BE2C (cell line): ENCODE measurements around the gene HIVEP2.

Source experiments
- DNase-seq: peaks from one replicate; pipeline ENCODE4 v3.0.0-alpha.2; 2020
- H3K27me3 ChIP-seq: fragments of 250-450 bp; sonication (Bioruptor Pico); 2 replicates; pipeline ENCODE4 v1.5.1; 2020; ENCODE audit warnings: mild to moderate bottlenecking
- H3K36me3 ChIP-seq: fragments of 250-450 bp; sonication (Bioruptor Pico); 2 replicates; pipeline ENCODE4 v1.5.1; 2020; ENCODE audit warnings: mild to moderate bottlenecking
- H3K4me1 ChIP-seq: fragments of 250-450 bp; sonication (Bioruptor Pico); 2 replicates; pipeline ENCODE4 v1.5.1; 2020
- H3K4me3 ChIP-seq: 2 replicates; pipeline ENCODE4 v1.5.1; 2011; ENCODE audit warnings: low read depth, low read length
- H3K9me3 ChIP-seq: fragments of 250-450 bp; sonication (Bioruptor Pico); 2 replicates; pipeline ENCODE4 v1.5.1; 2020
- TF ChIP-seq, protein P1 (sequence below): IDR thresholded peaks from 2 replicates; pipeline ENCODE4 v1.5.1; 2012; ENCODE audit warnings: mild to moderate bottlenecking, low read depth, low read length

The HIVEP2 gene

DNA sequence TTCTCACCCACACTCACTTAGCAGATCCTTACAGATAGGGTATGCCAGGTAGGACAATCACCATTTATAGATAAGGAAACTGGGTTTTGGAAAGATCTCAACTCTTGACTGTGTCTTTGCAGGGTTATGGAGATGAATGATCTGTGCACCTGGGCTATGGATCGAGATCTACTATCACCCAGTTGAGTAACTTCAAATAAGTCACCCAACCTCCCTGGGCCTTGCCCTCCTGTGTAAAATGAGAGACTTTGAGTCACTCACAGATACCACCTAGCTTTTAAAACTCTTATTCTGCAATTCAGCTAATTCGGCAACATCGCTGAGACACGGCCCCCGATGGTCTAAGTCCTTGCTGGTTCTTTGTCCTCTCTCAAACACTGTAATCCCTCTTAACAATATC, 53.5 kb downstream of the HIVEP2 start:
- H3K27me3 ChIP-seq = no peaks in the 10 kb centered on the region
- TF ChIP-seq, protein P1, sequence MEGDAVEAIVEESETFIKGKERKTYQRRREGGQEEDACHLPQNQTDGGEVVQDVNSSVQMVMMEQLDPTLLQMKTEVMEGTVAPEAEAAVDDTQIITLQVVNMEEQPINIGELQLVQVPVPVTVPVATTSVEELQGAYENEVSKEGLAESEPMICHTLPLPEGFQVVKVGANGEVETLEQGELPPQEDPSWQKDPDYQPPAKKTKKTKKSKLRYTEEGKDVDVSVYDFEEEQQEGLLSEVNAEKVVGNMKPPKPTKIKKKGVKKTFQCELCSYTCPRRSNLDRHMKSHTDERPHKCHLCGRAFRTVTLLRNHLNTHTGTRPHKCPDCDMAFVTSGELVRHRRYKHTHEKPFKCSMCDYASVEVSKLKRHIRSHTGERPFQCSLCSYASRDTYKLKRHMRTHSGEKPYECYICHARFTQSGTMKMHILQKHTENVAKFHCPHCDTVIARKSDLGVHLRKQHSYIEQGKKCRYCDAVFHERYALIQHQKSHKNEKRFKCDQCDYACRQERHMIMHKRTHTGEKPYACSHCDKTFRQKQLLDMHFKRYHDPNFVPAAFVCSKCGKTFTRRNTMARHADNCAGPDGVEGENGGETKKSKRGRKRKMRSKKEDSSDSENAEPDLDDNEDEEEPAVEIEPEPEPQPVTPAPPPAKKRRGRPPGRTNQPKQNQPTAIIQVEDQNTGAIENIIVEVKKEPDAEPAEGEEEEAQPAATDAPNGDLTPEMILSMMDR = no peak

DNA sequence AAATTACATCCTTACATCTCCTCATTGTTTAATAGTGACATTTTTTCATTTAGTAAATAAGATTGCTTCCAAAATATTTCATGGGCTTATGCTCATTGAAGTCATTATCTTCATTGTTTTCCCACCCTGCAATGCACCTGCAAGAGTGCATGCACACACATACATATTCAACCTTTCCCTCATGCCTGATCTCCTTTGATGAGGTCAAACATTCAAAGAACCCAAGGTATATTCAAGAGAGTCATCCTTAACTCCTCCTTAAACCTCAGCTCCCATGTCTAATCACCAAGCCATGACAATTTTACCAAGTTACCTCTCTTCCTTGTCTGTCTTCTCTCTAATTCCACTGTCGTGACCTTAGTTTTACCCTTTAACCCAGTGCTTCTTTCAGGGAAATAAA, 56.5 kb downstream of the HIVEP2 start:
- no peak overlapping the region for H3K4me3 ChIP-seq
- TF ChIP-seq, protein P1 = no peak
- H3K4me1 ChIP-seq = no peaks in the 10 kb centered on the region
- H3K27me3 ChIP-seq = no peaks in the 10 kb centered on the region
- no peaks in the 10 kb centered on the region for H3K9me3 ChIP-seq
- no peaks in the 10 kb centered on the region for H3K36me3 ChIP-seq
- no peak for DNase-seq

More for the DNA sequence above, 53.5 kb downstream of the HIVEP2 start:
- H3K4me3 ChIP-seq = no peak overlapping the region
- H3K36me3 ChIP-seq = no peaks in the 10 kb centered on the region
- no peaks in the 10 kb centered on the region for H3K4me1 ChIP-seq
- no peak for DNase-seq
- no peaks in the 10 kb centered on the region for H3K9me3 ChIP-seq

DNA sequence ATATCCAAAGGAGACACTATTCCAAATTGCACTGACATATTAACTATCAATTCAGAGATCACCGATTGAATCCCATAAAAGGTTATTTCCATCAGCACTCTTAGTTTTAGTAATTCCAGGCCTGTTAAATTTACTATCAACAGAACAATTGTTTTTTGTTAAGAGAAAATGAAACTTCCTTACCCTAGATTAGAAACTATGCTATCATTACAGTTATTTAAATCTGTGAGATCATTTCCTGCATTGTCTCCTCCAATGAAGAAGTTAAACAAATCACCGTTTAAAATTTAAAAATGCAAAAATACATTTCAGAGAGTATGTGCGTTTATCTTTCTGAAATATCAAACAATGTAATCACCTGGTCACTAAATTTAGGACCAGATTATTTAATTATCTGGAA, 57.5 kb downstream of the HIVEP2 start:
- no peaks in the 10 kb centered on the region for H3K9me3 ChIP-seq
- no peaks in the 10 kb centered on the region for H3K27me3 ChIP-seq
- H3K4me3 ChIP-seq = no peak overlapping the region
- DNase-seq = no peak
- no peaks in the 10 kb centered on the region for H3K4me1 ChIP-seq
- TF ChIP-seq, protein P1 = no peak
- no peaks in the 10 kb centered on the region for H3K36me3 ChIP-seq

DNA sequence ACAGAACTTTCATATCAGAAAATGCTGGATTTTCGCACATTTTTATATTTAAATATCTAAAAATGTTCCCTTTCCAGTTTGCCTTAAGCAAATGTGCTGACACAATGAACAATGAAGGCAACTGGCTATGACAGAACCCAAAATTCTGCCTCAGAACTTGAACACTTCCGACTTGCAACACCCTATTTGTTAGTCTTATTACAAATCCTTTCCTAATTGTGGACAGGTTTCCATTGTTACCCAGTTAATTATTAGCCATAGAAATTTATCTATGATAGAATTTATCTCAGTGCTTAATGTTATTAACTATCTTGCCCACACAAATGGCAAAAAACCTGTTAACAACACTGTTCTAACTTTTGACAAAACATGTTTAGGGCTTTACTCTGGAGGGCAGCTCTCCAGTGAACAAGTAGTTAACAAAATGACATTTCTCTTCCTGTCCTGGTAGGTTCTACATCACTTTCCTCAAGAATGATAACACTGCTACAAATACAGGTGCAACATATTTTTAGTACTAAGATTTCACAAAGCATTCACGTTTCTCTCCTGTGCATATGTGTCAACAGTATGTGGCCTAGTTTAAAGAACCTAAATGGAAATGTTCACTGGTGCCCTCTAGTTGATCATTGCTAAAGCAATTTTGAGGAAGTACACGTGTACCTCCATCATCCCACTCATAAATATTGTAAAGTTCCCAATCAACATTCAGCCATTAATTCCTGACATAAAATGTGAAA, 58.4 kb downstream of the HIVEP2 start:
- DNase-seq = no peak

DNA sequence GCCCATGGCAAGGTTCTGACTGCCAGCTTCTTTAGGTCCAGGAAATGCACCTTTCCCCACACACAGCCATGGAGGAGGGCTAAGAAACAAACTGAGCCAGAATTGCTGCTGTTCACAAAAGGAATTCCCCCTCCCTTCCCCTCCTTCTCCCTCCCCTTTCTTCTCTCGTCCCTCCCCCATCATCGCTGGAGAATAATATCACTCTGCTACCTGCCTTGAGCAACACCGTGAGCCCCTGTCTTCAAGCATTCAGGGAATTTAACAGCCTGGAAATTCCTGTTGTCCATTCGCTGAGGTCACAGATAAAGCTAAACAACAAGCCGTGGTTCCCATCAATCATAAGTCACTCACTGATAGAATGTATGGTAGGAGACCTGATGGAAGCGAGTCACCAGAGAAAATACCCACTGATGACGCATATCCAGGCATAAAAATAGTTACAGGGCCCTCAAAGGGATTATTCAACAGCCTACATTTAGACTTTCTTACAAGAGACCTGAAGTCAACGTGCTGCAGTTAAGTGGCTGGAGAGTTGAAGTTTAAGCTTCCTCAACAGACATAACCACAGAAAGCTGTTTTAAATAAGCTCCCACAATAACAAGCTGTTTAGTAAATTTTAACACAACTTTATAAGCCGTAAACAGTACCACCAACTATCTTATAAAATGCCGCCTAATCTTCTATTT, 59.7 kb downstream of the HIVEP2 start:
- no peaks in the 10 kb centered on the region for H3K36me3 ChIP-seq
- no peak for DNase-seq
- TF ChIP-seq, protein P1 = no peak
- no peak overlapping the region for H3K4me3 ChIP-seq
- H3K9me3 ChIP-seq = no peaks in the 10 kb centered on the region
- H3K27me3 ChIP-seq = no peaks in the 10 kb centered on the region
- no peaks in the 10 kb centered on the region for H3K4me1 ChIP-seq

More for the DNA sequence above, 58.4 kb downstream of the HIVEP2 start:
- H3K4me1 ChIP-seq = no peaks in the 10 kb centered on the region
- no peaks in the 10 kb centered on the region for H3K27me3 ChIP-seq
- no peaks in the 10 kb centered on the region for H3K9me3 ChIP-seq
- H3K36me3 ChIP-seq = no peaks in the 10 kb centered on the region
- TF ChIP-seq, protein P1 = peak; percentile 30
- H3K4me3 ChIP-seq = no peak overlapping the region
